MM.1S (cell line): ENCODE results near the gene FMN2.

Source experiments
- DNase-seq: peaks from one replicate; pipeline ENCODE4 v3.0.0-alpha.2; 2015
- H2AFZ ChIP-seq: fragments of 300-600 bp; sonication (generic); 2 replicates; pipeline ENCODE4 v1.6.0; 2016; ENCODE audit warnings: antibody characterized with exemption, low read length
- H3F3A ChIP-seq: fragments of 300-600 bp; sonication (generic); 2 replicates; pipeline ENCODE4 v1.6.1; 2016; ENCODE audit warnings: mild to moderate bottlenecking, antibody characterized with exemption, low read length, moderate library complexity, mixed read lengths; ENCODE audit not compliant: insufficient read depth
- H3K27ac ChIP-seq: fragments of 300-600 bp; sonication (generic); 2 replicates; pipeline ENCODE4 v1.5.1; 2016; ENCODE audit warnings: mild to moderate bottlenecking, low read length
- H3K27me3 ChIP-seq: fragments of 300-600 bp; sonication (generic); replicated peaks from 2 replicates; pipeline ENCODE4 v1.6.0; 2016; ENCODE audit warnings: low read length; ENCODE audit not compliant: insufficient read depth
- H3K36me3 ChIP-seq: fragments of 300-600 bp; sonication (generic); replicated peaks from 2 replicates; pipeline ENCODE4 v1.6.1; 2016; ENCODE audit warnings: mild to moderate bottlenecking, low read length, mixed read lengths; ENCODE audit not compliant: insufficient read depth
- H3K4me1 ChIP-seq: fragments of 300-600 bp; sonication (generic); 2 replicates; pipeline ENCODE4 v1.6.1; 2016; ENCODE audit warnings: low read length, mixed read lengths
- H3K4me2 ChIP-seq: fragments of 300-600 bp; sonication (generic); 2 replicates; pipeline ENCODE4 v1.6.0; 2016; ENCODE audit warnings: low read depth, low read length
- H3K4me3 ChIP-seq: fragments of 300-600 bp; sonication (generic); 2 replicates; pipeline ENCODE4 v1.5.1; 2016; ENCODE audit warnings: low read length, mixed read lengths
- H3K79me2 ChIP-seq: fragments of 300-600 bp; sonication (generic); 2 replicates; pipeline ENCODE4 v1.6.1; 2016; ENCODE audit warnings: mixed run types, low read length, mixed read lengths
- H3K9ac ChIP-seq: fragments of 300-600 bp; sonication (generic); 2 replicates; pipeline ENCODE4 v1.6.1; 2016; ENCODE audit warnings: low read length, mixed read lengths
- H3K9me2 ChIP-seq: fragments of 300-600 bp; sonication (generic); replicated peaks from 2 replicates; pipeline ENCODE4 v1.6.1; 2016; ENCODE audit warnings: mild to moderate bottlenecking, low read length, mixed read lengths; ENCODE audit not compliant: insufficient read depth
- H3K9me3 ChIP-seq: fragments of 300-600 bp; sonication (generic); replicated peaks from 2 replicates; pipeline ENCODE4 v1.6.1; 2016; ENCODE audit warnings: mild to moderate bottlenecking, low read length, mixed read lengths; ENCODE audit not compliant: insufficient read depth
- H4K20me1 ChIP-seq: fragments of 300-600 bp; sonication (generic); 2 replicates; pipeline ENCODE4 v1.6.1; 2016; ENCODE audit warnings: mild to moderate bottlenecking, low read length, moderate library complexity, mixed read lengths; ENCODE audit not compliant: insufficient read depth
- EZH2 ChIP-seq: fragments of 300-600 bp; sonication (generic); optimal IDR thresholded peaks from 2 replicates; pipeline ENCODE3; 2017; ENCODE audit warnings: low read depth, mild to moderate bottlenecking, antibody characterized with exemption, low read length, mixed read lengths
- EZH2phosphoT487 ChIP-seq: fragments of 300-600 bp; sonication (generic); IDR thresholded peaks from 2 replicates; pipeline ENCODE4 v1.6.1; 2018; ENCODE audit warnings: antibody characterized with exemption, low read length
- TF ChIP-seq, protein P1 (sequence below): fragments of 300-600 bp; sonication (generic); IDR thresholded peaks from 2 replicates; pipeline ENCODE4 v1.5.1; 2016; ENCODE audit warnings: antibody characterized with exemption, low read length, mixed read lengths

FMN2 gene

DNA sequence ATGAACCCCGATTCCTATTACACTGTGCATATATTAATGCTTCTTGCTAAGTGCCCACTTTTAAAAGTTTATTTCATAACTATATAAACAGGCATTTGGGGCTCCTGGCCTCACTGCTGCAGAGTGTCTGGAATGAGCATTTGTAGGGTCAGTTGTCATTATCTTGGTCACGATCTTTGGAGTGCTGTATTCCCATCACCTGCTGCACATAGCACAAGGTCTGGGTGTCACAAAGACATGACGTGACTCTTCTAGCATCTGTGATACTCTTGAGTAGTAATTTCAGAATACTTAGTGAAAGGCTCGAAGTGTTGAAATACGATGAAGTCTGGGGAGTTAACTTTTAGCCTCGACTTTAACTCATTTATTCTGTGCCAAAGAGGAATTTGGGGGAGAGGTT lies 186.4 kb downstream of the FMN2 start:
- Histone ChIP-seq H3K27me3 (no peaks in the 10 kb centered on the region), H3F3A (no peaks in the 10 kb centered on the region), H3K4me2 (no peak overlapping the region), H3K4me3 (no peak overlapping the region), H2AFZ (no peak overlapping the region), H3K9me3 (no peaks in the 10 kb centered on the region), H4K20me1 (no peaks in the 10 kb centered on the region), H3K36me3 (no peaks in the 10 kb centered on the region), H3K79me2 (no peaks in the 10 kb centered on the region), H3K9ac (no peak overlapping the region), H3K4me1 (no peaks in the 10 kb centered on the region), H3K9me2 (no peaks in the 10 kb centered on the region), H3K27ac (no peak overlapping the region)
- DNase-seq = no peak
- TF ChIP-seq EZH2phosphoT487 (no peak), EZH2 (no peak)
- TF ChIP-seq, protein P1, sequence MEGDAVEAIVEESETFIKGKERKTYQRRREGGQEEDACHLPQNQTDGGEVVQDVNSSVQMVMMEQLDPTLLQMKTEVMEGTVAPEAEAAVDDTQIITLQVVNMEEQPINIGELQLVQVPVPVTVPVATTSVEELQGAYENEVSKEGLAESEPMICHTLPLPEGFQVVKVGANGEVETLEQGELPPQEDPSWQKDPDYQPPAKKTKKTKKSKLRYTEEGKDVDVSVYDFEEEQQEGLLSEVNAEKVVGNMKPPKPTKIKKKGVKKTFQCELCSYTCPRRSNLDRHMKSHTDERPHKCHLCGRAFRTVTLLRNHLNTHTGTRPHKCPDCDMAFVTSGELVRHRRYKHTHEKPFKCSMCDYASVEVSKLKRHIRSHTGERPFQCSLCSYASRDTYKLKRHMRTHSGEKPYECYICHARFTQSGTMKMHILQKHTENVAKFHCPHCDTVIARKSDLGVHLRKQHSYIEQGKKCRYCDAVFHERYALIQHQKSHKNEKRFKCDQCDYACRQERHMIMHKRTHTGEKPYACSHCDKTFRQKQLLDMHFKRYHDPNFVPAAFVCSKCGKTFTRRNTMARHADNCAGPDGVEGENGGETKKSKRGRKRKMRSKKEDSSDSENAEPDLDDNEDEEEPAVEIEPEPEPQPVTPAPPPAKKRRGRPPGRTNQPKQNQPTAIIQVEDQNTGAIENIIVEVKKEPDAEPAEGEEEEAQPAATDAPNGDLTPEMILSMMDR = no peak

DNA sequence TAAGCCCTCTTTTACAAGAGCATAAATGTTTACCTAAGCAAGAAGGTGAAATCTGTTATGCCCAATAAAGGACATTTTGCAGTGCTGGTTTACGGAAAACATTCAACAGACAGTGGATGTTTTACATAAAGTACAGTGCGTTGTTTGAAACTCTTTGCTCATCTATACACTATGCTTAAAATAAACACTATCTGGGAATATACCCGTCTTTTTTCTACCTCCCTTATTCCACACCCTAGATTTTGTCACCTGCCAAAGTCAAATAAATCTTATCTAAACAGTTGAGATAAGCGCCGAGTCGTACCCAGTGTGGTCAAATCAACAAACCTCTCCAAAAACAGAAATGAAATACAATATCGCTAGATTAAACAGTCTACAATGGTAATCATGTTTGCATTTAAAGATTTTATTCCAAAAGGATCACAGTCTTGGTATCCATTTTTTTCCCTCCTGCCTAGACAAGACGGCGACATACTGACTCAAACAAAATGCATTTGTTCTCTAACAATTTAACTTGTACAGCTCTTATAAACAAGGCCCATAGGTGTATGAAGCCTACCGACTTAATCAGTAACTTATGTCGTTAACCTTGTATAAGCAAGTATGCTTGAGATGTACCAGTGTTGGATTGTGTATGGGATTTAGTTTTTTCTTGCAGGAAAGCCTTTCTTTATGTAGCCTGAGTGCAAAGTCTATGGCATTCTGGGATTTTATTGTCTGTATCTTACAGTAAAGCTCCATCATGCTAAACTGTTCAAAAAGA lies 189.1 kb downstream of the FMN2 start:
- TF ChIP-seq, protein P1 = no peak
- TF ChIP-seq EZH2phosphoT487 = no peak
- no peak for TF ChIP-seq EZH2
- no peaks in the 10 kb centered on the region for H3F3A ChIP-seq

DNA sequence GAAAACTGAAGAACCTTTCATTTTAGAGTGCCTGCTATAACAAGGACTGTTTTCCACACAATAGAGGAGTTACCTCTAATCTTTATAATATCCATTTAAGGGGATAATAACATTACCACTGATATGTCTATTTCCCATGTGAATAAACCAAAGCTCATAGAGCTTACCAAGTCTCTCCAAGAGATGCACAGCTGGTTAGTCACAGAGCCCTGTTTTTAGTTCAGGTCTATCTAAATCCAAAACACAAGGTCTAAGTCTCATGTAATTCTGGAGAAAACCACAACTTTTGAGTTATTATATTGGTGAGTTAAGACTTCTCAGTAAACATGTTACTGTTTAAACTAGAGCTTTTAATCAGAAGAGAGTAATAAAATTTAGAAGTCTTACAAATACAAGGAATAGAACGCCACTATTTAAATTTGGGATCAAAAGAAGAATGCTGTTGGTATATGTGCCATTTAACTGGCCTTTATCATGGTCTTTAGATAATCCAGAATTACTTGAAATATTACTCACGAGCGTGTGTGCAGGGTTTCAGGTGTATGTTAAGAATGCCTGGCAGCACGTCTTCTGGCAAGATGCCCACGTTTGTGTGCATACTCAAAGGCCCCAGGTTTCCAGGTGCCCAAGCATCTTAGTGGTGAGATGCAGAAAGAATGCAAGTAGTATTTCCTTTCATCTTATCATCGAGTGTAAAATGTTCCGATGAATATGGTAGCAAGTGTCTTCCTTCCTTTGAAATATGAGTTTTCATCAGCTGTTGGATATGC lies 190.6 kb downstream of the FMN2 start:
- no peaks in the 10 kb centered on the region for H3K9me2 ChIP-seq
- DNase-seq = no peak
- no peaks in the 10 kb centered on the region for H3F3A ChIP-seq
- H3K27ac ChIP-seq = no peak overlapping the region
- H3K79me2 ChIP-seq = no peaks in the 10 kb centered on the region
- H2AFZ ChIP-seq = no peak overlapping the region
- H3K4me1 ChIP-seq = no peaks in the 10 kb centered on the region
- H3K9me3 ChIP-seq = no peaks in the 10 kb centered on the region
- TF ChIP-seq EZH2phosphoT487 = no peak
- no peak for TF ChIP-seq EZH2
- TF ChIP-seq, protein P1 = no peak
- no peaks in the 10 kb centered on the region for H3K36me3 ChIP-seq
- H4K20me1 ChIP-seq = no peaks in the 10 kb centered on the region
- no peak overlapping the region for H3K9ac ChIP-seq
- H3K4me2 ChIP-seq = no peak overlapping the region
- no peak overlapping the region for H3K4me3 ChIP-seq
- H3K27me3 ChIP-seq = no peaks in the 10 kb centered on the region

More for the DNA sequence above, 189.1 kb downstream of the FMN2 start:
- Histone ChIP-seq H3K79me2 (no peaks in the 10 kb centered on the region), H3K27me3 (no peaks in the 10 kb centered on the region), H3K9me2 (no peaks in the 10 kb centered on the region), H3K4me2 (no peak overlapping the region), H2AFZ (no peak overlapping the region), H4K20me1 (no peaks in the 10 kb centered on the region), H3K4me3 (no peak overlapping the region), H3K36me3 (no peaks in the 10 kb centered on the region), H3K4me1 (no peaks in the 10 kb centered on the region), H3K27ac (no peak overlapping the region), H3K9ac (no peak overlapping the region), H3K9me3 (no peaks in the 10 kb centered on the region)
- no peak for DNase-seq
